HepG2 (cell line): ENCODE data around the gene ABCC10. TPM values are rescaled to one million over a fixed set of nuclear protein-coding genes. Genes with fewer than 3 reads are reported as not detected.
A peak's percentile ranks its signal among the peaks of the same experiment; 100 is the strongest.

ENCODE experiments used
- AGO2 ChIP-seq: fragments of 200-400 bp; formaldehyde crosslinking; optimal IDR thresholded peaks from 2 replicates; pipeline ENCODE3; 2017; ENCODE audit warnings: mild to moderate bottlenecking, low read depth, low read length, moderate library complexity
- ASH2L ChIP-seq: fragments of 300-600, 200-600 bp; sonication (generic); IDR thresholded peaks from 2 replicates; pipeline ENCODE4 v1.7.0; 2017; ENCODE audit warnings: low read depth, mild to moderate bottlenecking, moderate library complexity, mixed read lengths, low read length; ENCODE audit not compliant: insufficient read length
- GATA4 ChIP-seq: sonication (generic); IDR thresholded peaks from 2 replicates; pipeline ENCODE4 v1.6.1; 2016; ENCODE audit warnings: antibody characterized with exemption, low read depth, borderline replicate concordance
- KDM6A ChIP-seq: IDR thresholded peaks from 2 replicates; pipeline ENCODE4 v1.6.1; 2016; ENCODE audit warnings: low read depth
- MED13 ChIP-seq: sonication (generic); formaldehyde crosslinking; IDR thresholded peaks from 2 replicates; pipeline ENCODE4 v1.5.0; 2020; ENCODE audit warnings: missing genetic modification reagents
- NR3C1 ChIP-seq: sonication (generic); formaldehyde crosslinking; IDR thresholded peaks from 2 replicates; pipeline ENCODE4 v1.4.0; 2020; ENCODE audit warnings: missing genetic modification reagents
- POLR2AphosphoS5 ChIP-seq: IDR thresholded peaks from 2 replicates; pipeline ENCODE4 v1.6.1; 2012; ENCODE audit warnings: low read depth, low read length
- SAFB2 ChIP-seq: sonication (generic); formaldehyde crosslinking; IDR thresholded peaks from 2 replicates; pipeline ENCODE4 v1.5.1; 2020; ENCODE audit warnings: missing genetic modification reagents, low read depth, mild to moderate bottlenecking, borderline replicate concordance
- SMYD3 ChIP-seq: sonication (generic); formaldehyde crosslinking; IDR thresholded peaks from 2 replicates; pipeline ENCODE4 v1.8.1; 2023; ENCODE audit warnings: mild to moderate bottlenecking, missing genetic modification reagents
- SOX5 ChIP-seq: IDR thresholded peaks from 2 replicates; pipeline ENCODE4 v1.6.1; 2016; ENCODE audit warnings: borderline replicate concordance
- SRY ChIP-seq: sonication (generic); formaldehyde crosslinking; IDR thresholded peaks from 2 replicates; pipeline ENCODE4 v1.8.0; 2022; ENCODE audit warnings: mild to moderate bottlenecking, missing genetic modification reagents
- TBX3 ChIP-seq: fragments of 450-650 bp; IDR thresholded peaks from 2 replicates; pipeline ENCODE4 v1.6.1; 2017; ENCODE audit warnings: antibody characterized with exemption, mild to moderate bottlenecking, inconsistent platforms, borderline replicate concordance
- THYN1 ChIP-seq: sonication (generic); formaldehyde crosslinking; IDR thresholded peaks from 2 replicates; pipeline ENCODE4 v1.8.1; 2023; ENCODE audit warnings: low read depth, mild to moderate bottlenecking, moderate library complexity, missing genetic modification reagents, borderline replicate concordance
- ZBTB49 ChIP-seq: sonication (generic); formaldehyde crosslinking; IDR thresholded peaks from 2 replicates; pipeline ENCODE4 v1.4.0; 2020; ENCODE audit warnings: missing genetic modification reagents, borderline replicate concordance
- ZNF501 ChIP-seq: sonication (generic); formaldehyde crosslinking; IDR thresholded peaks from 2 replicates; pipeline ENCODE4 v1.5.1; 2020; ENCODE audit warnings: mild to moderate bottlenecking, moderate library complexity, missing genetic modification reagents
- ZNF546 ChIP-seq: sonication (generic); formaldehyde crosslinking; conservative IDR thresholded peaks from 2 replicates; pipeline ENCODE4 v1.8.1; 2023; ENCODE audit warnings: mild to moderate bottlenecking, missing genetic modification reagents
- ZNF777 ChIP-seq: sonication (generic); formaldehyde crosslinking; IDR thresholded peaks from 2 replicates; pipeline ENCODE4 v1.4.0; 2020; ENCODE audit warnings: missing genetic modification reagents
- ZNF788 ChIP-seq: sonication (generic); formaldehyde crosslinking; IDR thresholded peaks from 2 replicates; pipeline ENCODE4 v1.5.0; 2020; ENCODE audit warnings: mild to moderate bottlenecking, missing genetic modification reagents, borderline replicate concordance
- polyA plus RNA-seq, 8 experiments: library from polyadenylated mRNA; depleted of rRNA in 3 of 8; stranded (reverse) in 7 of 8; unstranded in 1 of 8; fragments of >200 nt; fragmentation: Illumina TruSeq in 4 of 8; extraction: Trizol in 4 of 8; gene quantifications; 2 replicates each; pipeline versions ENCODE4 v1.2.1 to v1.2.3, GENCODE V29; 2011 to 2016; ENCODE audit warnings: low read depth in 4 of 8, missing spikeins in 1 of 8, mixed read lengths in 1 of 8; ENCODE audit not compliant: insufficient read depth in 1 of 8
- total RNA-seq, 5 experiments: library from RNA; depleted of rRNA; stranded (reverse); fragments of >200 nt; fragmentation: Illumina TruSeq; extraction: Trizol; gene quantifications; 2 replicates each; pipeline ENCODE4 v1.2.3, GENCODE V29; 2016; ENCODE audit warnings: low read depth in 1 of 5
- TF ChIP-seq, protein P1 (sequence below): sonication (generic); formaldehyde crosslinking; conservative IDR thresholded peaks from 2 replicates; pipeline ENCODE4 v1.4.0; 2020; ENCODE audit warnings: mild to moderate bottlenecking, missing genetic modification reagents, moderate library complexity

Gene ABCC10
- total and polyA plus RNA-seq, 2 of the 13 experiments (the other 11 are each of a cell fraction or from before 2014, with no cell fraction given), result 16.0 to 24.3 TPM

- TF ChIP-seq ZBTB49 (CRISPR knock-in tag), result no peak
- TF ChIP-seq, protein P1, sequence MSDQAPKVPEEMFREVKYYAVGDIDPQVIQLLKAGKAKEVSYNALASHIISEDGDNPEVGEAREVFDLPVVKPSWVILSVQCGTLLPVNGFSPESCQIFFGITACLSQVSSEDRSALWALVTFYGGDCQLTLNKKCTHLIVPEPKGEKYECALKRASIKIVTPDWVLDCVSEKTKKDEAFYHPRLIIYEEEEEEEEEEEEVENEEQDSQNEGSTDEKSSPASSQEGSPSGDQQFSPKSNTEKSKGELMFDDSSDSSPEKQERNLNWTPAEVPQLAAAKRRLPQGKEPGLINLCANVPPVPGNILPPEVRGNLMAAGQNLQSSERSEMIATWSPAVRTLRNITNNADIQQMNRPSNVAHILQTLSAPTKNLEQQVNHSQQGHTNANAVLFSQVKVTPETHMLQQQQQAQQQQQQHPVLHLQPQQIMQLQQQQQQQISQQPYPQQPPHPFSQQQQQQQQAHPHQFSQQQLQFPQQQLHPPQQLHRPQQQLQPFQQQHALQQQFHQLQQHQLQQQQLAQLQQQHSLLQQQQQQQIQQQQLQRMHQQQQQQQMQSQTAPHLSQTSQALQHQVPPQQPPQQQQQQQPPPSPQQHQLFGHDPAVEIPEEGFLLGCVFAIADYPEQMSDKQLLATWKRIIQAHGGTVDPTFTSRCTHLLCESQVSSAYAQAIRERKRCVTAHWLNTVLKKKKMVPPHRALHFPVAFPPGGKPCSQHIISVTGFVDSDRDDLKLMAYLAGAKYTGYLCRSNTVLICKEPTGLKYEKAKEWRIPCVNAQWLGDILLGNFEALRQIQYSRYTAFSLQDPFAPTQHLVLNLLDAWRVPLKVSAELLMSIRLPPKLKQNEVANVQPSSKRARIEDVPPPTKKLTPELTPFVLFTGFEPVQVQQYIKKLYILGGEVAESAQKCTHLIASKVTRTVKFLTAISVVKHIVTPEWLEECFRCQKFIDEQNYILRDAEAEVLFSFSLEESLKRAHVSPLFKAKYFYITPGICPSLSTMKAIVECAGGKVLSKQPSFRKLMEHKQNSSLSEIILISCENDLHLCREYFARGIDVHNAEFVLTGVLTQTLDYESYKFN (CRISPR knock-in tag), result peak; percentile 61; the same call in 1 of the 2 replicates
- no peak for TF ChIP-seq SMYD3
- TF ChIP-seq KDM6A, result peak; percentile 42; the same call in 1 of the 2 replicates
- TF ChIP-seq GATA4, result no peak
- peak; percentile 53 for TF ChIP-seq SOX5 (CRISPR knock-in tag)
- TF ChIP-seq POLR2AphosphoS5, result no peak
- no peak for TF ChIP-seq ASH2L
- TF ChIP-seq NR3C1 (CRISPR knock-in tag), result no peak
- peak; percentile 47; the same call in 1 of the 2 replicates for TF ChIP-seq ZNF788 (CRISPR knock-in tag)
- no peak for TF ChIP-seq MED13 (CRISPR knock-in tag)
- no peak for TF ChIP-seq TBX3
- TF ChIP-seq THYN1 (CRISPR knock-in tag), result no peak
- no peak for TF ChIP-seq ZNF546 (CRISPR knock-in tag)
- TF ChIP-seq ZNF777, result no peak; the same call in 1 of the 2 replicates
- TF ChIP-seq AGO2, result peak; percentile 38
- peak; percentile 49; the same call in 1 of the 2 replicates for TF ChIP-seq SAFB2 (CRISPR knock-in tag)
- no peak for TF ChIP-seq SRY (CRISPR knock-in tag)
- TF ChIP-seq ZNF501 (CRISPR knock-in tag), result no peak
Observed at GRCh38 chr6:43496370-43497128, 69.2 kb downstream of the ABCC10 start (continued).
